Measurements from ENCODE around the gene CLDN20. TPM values are rescaled to one million over a fixed set of nuclear protein-coding genes. Genes with fewer than 3 reads are reported as not detected.

The CLDN20 gene
- total and polyA plus RNA-seq, 8 donors: 0.07 TPM; not detected in 7

GRCh38 chr6:155244434-155244833, 19.4 kb upstream of the CLDN20 start:
- no peaks in the 10 kb centered on the region for H3K27me3 ChIP-seq
- WGBS, 2 donors: 82 to 85% methylated on average over 4 of the region's 4 CpGs
- no peak for FAIRE-seq
- H3K36me3 ChIP-seq: no peaks in the 10 kb centered on the region
- no peaks in the 10 kb centered on the region for H3K9me3 ChIP-seq
- no peak for TF ChIP-seq CTCF (IDR thresholded peaks at IDR 0.05)
- intact Hi-C loops (cut with DNase I): no loop called here
- no peak for DNase-seq
- no peak overlapping the region for H3K4me3 ChIP-seq
- H3K27ac ChIP-seq: no peak overlapping the region
- no peak for ATAC-seq
- H3K4me1 ChIP-seq: no peaks in the 10 kb centered on the region

- no peak for TF ChIP-seq CTCF (IDR thresholded peaks at IDR 0.05)
- H3K27me3 ChIP-seq: no peaks in the 10 kb centered on the region
- intact Hi-C loops (cut with DNase I): no loop called here
- no peak overlapping the region for H3K27ac ChIP-seq
- no peak for FAIRE-seq
- ATAC-seq: no peak
- no peak for DNase-seq
- no peak overlapping the region for H3K4me3 ChIP-seq
- no peaks in the 10 kb centered on the region for H3K9me3 ChIP-seq
- no peaks in the 10 kb centered on the region for H3K36me3 ChIP-seq
- H3K4me1 ChIP-seq: no peaks in the 10 kb centered on the region
- WGBS, 2 donors: 83 to 87% methylated on average over 7 of the region's 7 CpGs
Measured at GRCh38 chr6:155245193-155245592, 18.6 kb upstream of the CLDN20 start.

GRCh38 chr6:155245831-155246230, 18.0 kb upstream of the CLDN20 start:
- H3K27ac ChIP-seq: no peak overlapping the region
- H3K9me3 ChIP-seq: no peaks in the 10 kb centered on the region
- ATAC-seq (no peak), DNase-seq (no peak), FAIRE-seq (no peak)
- no peak for TF ChIP-seq CTCF (IDR thresholded peaks at IDR 0.05)
- H3K27me3 ChIP-seq: no peaks in the 10 kb centered on the region
- no peaks in the 10 kb centered on the region for H3K4me1 ChIP-seq
- 88 to 92% methylated on average over 3 of the region's 3 CpGs for WGBS, 2 donors
- H3K36me3 ChIP-seq: no peaks in the 10 kb centered on the region
- H3K4me3 ChIP-seq: no peak overlapping the region
- intact Hi-C loops (cut with DNase I): no loop called here

DNA sequence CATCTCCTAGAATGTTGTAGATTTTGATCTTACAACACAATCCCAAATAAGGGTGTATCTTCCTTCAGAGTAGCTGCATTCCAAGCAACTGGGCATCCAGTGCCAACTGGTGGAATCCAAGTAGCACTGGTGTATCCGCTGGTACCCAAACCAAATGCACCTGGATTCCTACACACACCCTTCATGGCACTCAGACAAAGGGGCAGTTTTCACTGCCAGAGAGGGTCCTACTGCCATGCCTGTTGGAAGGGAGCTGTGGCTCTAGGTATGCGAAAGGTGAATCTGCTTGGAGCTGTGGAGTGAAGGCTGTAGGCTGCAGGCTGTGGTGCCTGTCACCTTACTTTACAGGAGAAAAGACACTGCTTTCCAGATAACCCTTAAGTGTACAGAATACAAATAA, 17.0 kb upstream of the CLDN20 start:
- Histone ChIP-seq H3K4me3 (no peak overlapping the region), H3K36me3 (no peaks in the 10 kb centered on the region), H3K9me3 (no peaks in the 10 kb centered on the region), H3K27ac (no peak overlapping the region), H3K4me1 (no peaks in the 10 kb centered on the region), H3K27me3 (no peaks in the 10 kb centered on the region)
- intact Hi-C loops (cut with DNase I): no loop called here
- 89 to 94% methylated on average over 2 of the region's 2 CpGs for WGBS, 2 donors
- DNase-seq (no peak), FAIRE-seq (no peak), ATAC-seq (no peak)
- no peak for TF ChIP-seq CTCF (IDR thresholded peaks at IDR 0.05)

DNA sequence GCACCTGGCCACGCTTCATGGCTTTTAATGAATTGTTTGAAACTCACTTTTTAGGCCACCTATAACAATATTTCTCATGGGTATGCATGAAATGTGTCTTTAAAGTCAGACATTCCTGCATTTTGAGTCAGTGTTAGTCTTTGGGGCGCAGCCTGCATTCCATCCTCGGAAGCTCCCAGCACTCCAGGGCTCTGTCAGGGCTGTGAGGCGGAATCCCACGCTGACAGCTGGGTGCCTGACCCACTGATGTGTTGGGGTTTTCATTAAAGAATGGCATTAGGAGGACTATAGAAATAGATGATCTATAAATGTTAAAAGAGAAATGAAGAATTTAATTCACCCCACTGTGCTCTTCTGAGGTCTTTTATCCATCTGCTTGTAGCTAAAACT, 16.2 kb upstream of the CLDN20 start:
- FAIRE-seq (no peak), ATAC-seq (no peak), DNase-seq (no peak)
- Histone ChIP-seq H3K36me3 (no peaks in the 10 kb centered on the region), H3K27me3 (no peaks in the 10 kb centered on the region), H3K4me1 (no peaks in the 10 kb centered on the region), H3K27ac (no peak overlapping the region), H3K4me3 (no peak overlapping the region), H3K9me3 (no peaks in the 10 kb centered on the region)
- intact Hi-C loops (cut with DNase I): no loop called here
- TF ChIP-seq CTCF (IDR thresholded peaks at IDR 0.05): no peak
- 89 to 95% methylated on average over 5 of the region's 5 CpGs for WGBS, 2 donors
